Measurements from ENCODE around the gene HAT1. TPM values are rescaled to one million over a fixed set of nuclear protein-coding genes. Genes with fewer than 3 reads are reported as not detected.

HAT1 gene
- total RNA-seq (10 to 100 TPM; 29.6 to 41.9 (median 35.1) TPM), polyA plus RNA-seq (10 to 100 TPM; 22.1 to 36.1 (median 30.1) TPM)
- long read RNA-seq, donor 1, transcript HAT1-201 (11 exons, 1,626 nt) = major isoform, 13 of 22 reads
- long read RNA-seq, donor 1, partial matches to known transcripts = 7 of 22 reads
- long read RNA-seq, donor 1, other reads (novel, unspliced or antisense) = 0 of 22 reads
- long read RNA-seq, donor 2, transcript HAT1-201 (11 exons, 1,626 nt) = major isoform, 9 of 22 reads
- long read RNA-seq, donor 2, partial matches to known transcripts = 12 of 22 reads
- long read RNA-seq, donor 2, other reads (novel, unspliced or antisense) = 0 of 22 reads

DNA sequence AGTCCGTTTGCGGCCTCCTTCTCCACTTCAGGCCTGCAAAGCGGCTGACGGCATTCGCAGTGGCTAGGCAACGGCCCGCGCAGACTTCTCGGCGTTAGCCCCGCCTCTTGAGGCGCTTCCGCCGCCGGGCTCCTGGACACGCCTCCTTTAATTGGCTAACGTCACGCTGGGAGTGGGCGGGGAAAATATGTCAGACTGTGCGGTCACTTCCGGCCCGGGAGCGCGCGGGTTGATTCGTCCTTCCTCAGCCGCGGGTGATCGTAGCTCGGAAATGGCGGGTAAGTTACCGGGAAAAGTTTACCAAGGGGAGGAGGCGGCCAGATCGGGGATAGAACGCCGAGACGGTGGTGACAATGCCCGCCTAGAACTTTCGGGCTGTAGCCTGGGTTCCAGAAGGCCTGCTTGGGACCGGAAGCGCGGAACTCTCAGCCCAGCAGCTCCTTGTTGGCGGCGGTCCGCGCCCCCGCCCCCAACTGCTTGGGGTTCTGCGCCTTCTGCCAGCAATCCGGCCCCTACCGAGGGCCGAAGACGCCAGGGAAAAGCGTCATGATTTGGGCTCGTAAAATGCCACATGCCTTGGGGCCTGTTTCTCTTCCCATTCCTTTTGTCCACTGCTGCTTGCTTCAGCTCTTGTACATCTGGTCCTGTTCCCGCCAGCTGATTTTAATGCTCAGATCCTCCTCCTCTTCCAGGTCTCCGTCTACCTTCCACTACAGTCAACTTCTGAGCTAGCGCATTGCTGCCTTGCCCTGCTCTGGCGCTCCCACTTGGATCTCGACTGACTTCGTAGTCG is at the start of gene HAT1:
TSS of gene HAT1 (plus strand) at position 232 of the 793 bp plus-strand sequence. CDS start at position 272, 40 bp downstream.
- TF ChIP-seq POLR2AphosphoS5 (IDR thresholded peaks at IDR 0.05) = peak; percentile 85 to 92 (median 88)
- no peak for TF ChIP-seq POLR2A (IDR thresholded peaks at IDR 0.05)
- peak within 1 kb of the TSS; percentile 95 to 98 (median 96) for H3K27ac ChIP-seq
- peak within 1 kb of the TSS; percentile 82 to 97 (median 95) for H3K4me3 ChIP-seq
- H3K27me3 ChIP-seq (replicated peaks in 1 of 7) = no peaks in the 10 kb centered on the region
- intact Hi-C loops (cut with DNase I; ENCODE audit: low total_unique reads) = no loop called here
- DNase-seq = peak; percentile 99
- H3K4me1 ChIP-seq = peaks cover 6 to 57% (median 48%) of the 10 kb centered on the region in 6 donors
- no peaks in the 10 kb centered on the region for H3K9me3 ChIP-seq
- WGBS, 5 donors = 0 to 1% (median 0%) methylated on average over 48 to 61 of the region's 61 CpGs
- H3K36me3 ChIP-seq = peaks cover 0 to 25% (median 6%) of the 10 kb centered on the region in 6 donors

DNA sequence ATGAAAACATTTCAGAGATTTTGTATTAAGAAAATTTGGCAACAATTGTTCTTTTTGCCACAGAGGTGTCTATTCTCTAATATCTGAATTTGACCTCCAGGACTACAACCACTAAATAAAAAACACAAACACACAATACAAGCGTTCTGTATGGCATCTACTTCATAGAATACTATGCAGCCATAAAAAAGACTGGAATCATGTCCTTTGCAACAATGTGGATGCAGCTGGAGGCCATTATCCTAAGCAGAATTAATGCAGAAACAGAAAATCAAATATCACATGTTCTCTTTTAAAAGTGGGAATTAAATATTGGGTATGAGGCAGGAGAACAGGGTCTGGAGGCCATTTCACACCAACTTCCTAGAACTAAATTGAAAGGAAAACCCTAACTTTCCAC is 47.7 kb upstream of the HAT1 start:
- Histone ChIP-seq H3K9me3 (peaks cover 0 to 8% (median 2%) of the 10 kb centered on the region in 8 donors), H3K27me3 (replicated peaks in 1 of 7) (no peaks in the 10 kb centered on the region), H3K4me1 (peaks cover 0 to 19% (median 0%) of the 10 kb centered on the region in 6 donors), H3K36me3 (peaks cover 0 to 38% (median 7%) of the 10 kb centered on the region in 6 donors), H3K27ac (no peak overlapping the region), H3K4me3 (no peak overlapping the region)
- 91 to 100% (median 95%) methylated on average over 1 of the region's 1 CpG for WGBS, 5 donors
- intact Hi-C loops (cut with DNase I; ENCODE audit: low total_unique reads) = no loop called here
- no peak for DNase-seq
- TF ChIP-seq POLR2AphosphoS5 (IDR thresholded peaks at IDR 0.05) (no peak), POLR2A (IDR thresholded peaks at IDR 0.05) (no peak)
- TF ChIP-seq, protein P1, sequence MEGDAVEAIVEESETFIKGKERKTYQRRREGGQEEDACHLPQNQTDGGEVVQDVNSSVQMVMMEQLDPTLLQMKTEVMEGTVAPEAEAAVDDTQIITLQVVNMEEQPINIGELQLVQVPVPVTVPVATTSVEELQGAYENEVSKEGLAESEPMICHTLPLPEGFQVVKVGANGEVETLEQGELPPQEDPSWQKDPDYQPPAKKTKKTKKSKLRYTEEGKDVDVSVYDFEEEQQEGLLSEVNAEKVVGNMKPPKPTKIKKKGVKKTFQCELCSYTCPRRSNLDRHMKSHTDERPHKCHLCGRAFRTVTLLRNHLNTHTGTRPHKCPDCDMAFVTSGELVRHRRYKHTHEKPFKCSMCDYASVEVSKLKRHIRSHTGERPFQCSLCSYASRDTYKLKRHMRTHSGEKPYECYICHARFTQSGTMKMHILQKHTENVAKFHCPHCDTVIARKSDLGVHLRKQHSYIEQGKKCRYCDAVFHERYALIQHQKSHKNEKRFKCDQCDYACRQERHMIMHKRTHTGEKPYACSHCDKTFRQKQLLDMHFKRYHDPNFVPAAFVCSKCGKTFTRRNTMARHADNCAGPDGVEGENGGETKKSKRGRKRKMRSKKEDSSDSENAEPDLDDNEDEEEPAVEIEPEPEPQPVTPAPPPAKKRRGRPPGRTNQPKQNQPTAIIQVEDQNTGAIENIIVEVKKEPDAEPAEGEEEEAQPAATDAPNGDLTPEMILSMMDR (IDR thresholded peaks at IDR 0.05 in 8 of 11, conservative IDR thresholded peaks at IDR 0.05 in 3 of 11) = no peak

GRCh38 chr2:171874963-171875362 is 47.3 kb upstream of the HAT1 start:
- Histone ChIP-seq H3K36me3 (peaks cover 0 to 38% (median 7%) of the 10 kb centered on the region in 6 donors), H3K4me3 (no peak overlapping the region), H3K9me3 (peaks cover 0 to 8% (median 2%) of the 10 kb centered on the region in 8 donors), H3K4me1 (peaks cover 0 to 19% (median 0%) of the 10 kb centered on the region in 6 donors), H3K27ac (no peak overlapping the region), H3K27me3 (replicated peaks in 1 of 7) (no peaks in the 10 kb centered on the region)
- WGBS, 5 donors = 88 to 93% (median 89%) methylated on average over 12 of the region's 12 CpGs
- TF ChIP-seq POLR2A (IDR thresholded peaks at IDR 0.05) (no peak), POLR2AphosphoS5 (IDR thresholded peaks at IDR 0.05) (no peak)
- TF ChIP-seq, protein P1 (IDR thresholded peaks at IDR 0.05 in 8 of 11, conservative IDR thresholded peaks at IDR 0.05 in 3 of 11) = no peak
- no peak for DNase-seq
- intact Hi-C loops (cut with DNase I; ENCODE audit: low total_unique reads) = no loop called here

GRCh38 chr2:171878481-171878993 is 43.7 kb upstream of the HAT1 start:
- 51 to 98% (median 55%) methylated on average over 2 of the region's 2 CpGs for WGBS, 5 donors
- intact Hi-C loops (cut with DNase I; ENCODE audit: low total_unique reads) = no loop called here
- Histone ChIP-seq H3K4me1 (peaks cover 0 to 19% (median 0%) of the 10 kb centered on the region in 6 donors), H3K9me3 (peaks cover 0 to 8% (median 2%) of the 10 kb centered on the region in 8 donors), H3K4me3 (no peak overlapping the region), H3K27me3 (replicated peaks in 1 of 7) (no peaks in the 10 kb centered on the region), H3K27ac (peak overlapping the region in 5 of 8 donors; percentile 6 to 37 (median 24)), H3K36me3 (peaks cover 0 to 21% (median 7%) of the 10 kb centered on the region in 6 donors)
- DNase-seq = no peak
- TF ChIP-seq, protein P1 (IDR thresholded peaks at IDR 0.05 in 8 of 11, conservative IDR thresholded peaks at IDR 0.05 in 3 of 11) = no peak
- TF ChIP-seq POLR2AphosphoS5 (IDR thresholded peaks at IDR 0.05) (no peak), POLR2A (IDR thresholded peaks at IDR 0.05) (no peak)
